Loucy (cell line): Measurements from ENCODE around the gene USP8.

Experiments
- EZH2phosphoT487 ChIP-seq: fragments of 200-600 bp; IDR thresholded peaks from 2 replicates; pipeline ENCODE4 v1.6.1; 2018; ENCODE audit warnings: antibody characterized with exemption, mild to moderate bottlenecking, moderate library complexity, borderline replicate concordance
- TF ChIP-seq, protein P1 (sequence below): fragments of 200-600 bp; sonication (generic); conservative IDR thresholded peaks from 2 replicates; pipeline ENCODE4 v1.5.1; 2014; ENCODE audit warnings: mild to moderate bottlenecking, antibody characterized with exemption, low read length

GRCh38 chr15:50424066-50424890 is at the start of gene USP8:
- TF ChIP-seq EZH2phosphoT487 = no peak
- TF ChIP-seq, protein P1, sequence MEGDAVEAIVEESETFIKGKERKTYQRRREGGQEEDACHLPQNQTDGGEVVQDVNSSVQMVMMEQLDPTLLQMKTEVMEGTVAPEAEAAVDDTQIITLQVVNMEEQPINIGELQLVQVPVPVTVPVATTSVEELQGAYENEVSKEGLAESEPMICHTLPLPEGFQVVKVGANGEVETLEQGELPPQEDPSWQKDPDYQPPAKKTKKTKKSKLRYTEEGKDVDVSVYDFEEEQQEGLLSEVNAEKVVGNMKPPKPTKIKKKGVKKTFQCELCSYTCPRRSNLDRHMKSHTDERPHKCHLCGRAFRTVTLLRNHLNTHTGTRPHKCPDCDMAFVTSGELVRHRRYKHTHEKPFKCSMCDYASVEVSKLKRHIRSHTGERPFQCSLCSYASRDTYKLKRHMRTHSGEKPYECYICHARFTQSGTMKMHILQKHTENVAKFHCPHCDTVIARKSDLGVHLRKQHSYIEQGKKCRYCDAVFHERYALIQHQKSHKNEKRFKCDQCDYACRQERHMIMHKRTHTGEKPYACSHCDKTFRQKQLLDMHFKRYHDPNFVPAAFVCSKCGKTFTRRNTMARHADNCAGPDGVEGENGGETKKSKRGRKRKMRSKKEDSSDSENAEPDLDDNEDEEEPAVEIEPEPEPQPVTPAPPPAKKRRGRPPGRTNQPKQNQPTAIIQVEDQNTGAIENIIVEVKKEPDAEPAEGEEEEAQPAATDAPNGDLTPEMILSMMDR = no peak
